Measurements from ENCODE around the gene KIAA0513.

KIAA0513 gene

DNA sequence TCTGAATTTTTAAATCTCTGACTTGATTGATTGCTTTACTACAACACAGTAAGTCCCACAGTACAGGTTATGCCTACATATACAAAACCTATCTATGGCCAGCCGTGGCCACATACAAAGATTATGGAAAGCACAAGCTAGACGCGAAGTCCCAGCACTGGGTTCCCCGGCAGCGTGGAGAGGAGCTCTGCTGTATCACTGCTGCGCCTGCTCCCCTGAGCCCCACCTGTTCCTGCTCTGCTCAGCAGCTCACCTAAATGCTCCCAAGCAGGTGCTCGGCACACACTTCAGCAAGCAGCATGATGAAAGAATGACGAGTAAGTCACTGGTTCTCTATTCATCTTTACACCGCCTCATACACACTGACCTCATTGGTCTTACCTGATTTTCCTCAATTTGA lies 36.8 kb upstream of the KIAA0513 start:
- H3K4me1 ChIP-seq (ENCODE audit: control insufficient read depth, insufficient read depth, low read length, poor library complexity, severe bottlenecking) = no peaks in the 10 kb centered on the region
- H3K36me3 ChIP-seq (ENCODE audit: control insufficient read depth, insufficient read depth, low read length) = peaks cover 60% of the 10 kb centered on the region
- no peaks in the 10 kb centered on the region for H3K27me3 ChIP-seq (replicated peaks; ENCODE audit: control insufficient read depth, insufficient read depth, low read length, poor library complexity, severe bottlenecking)
- H3K9me3 ChIP-seq (ENCODE audit: control insufficient read depth, low read length) = no peaks in the 10 kb centered on the region
- DNase-seq = no peak
- H3K4me3 ChIP-seq (ENCODE audit: insufficient read depth, low read depth, low read length, poor library complexity, severe bottlenecking) = no peak overlapping the region
- no peak overlapping the region for H3K27ac ChIP-seq (ENCODE audit: insufficient read depth, low read length, poor library complexity, severe bottlenecking)

DNA sequence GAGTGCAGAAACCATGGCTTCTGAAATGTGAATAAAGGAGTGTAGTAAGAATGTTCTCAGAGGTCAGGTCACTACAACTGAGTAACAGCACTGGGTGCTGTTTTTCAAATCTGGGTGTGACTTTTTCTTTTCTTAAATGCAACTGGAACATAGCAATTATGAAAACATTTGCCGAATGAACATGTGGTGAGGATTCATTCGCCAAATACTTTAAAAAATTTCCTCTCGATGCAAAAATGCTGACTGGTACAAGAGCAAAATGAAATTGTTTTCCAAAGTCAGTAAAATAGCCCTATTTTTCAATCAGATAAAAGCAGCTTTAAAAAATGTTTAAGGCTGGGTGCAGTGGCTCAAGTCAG lies 34.9 kb upstream of the KIAA0513 start:
- no peaks in the 10 kb centered on the region for H3K27me3 ChIP-seq (replicated peaks; ENCODE audit: control insufficient read depth, insufficient read depth, low read length, poor library complexity, severe bottlenecking)
- H3K27ac ChIP-seq (ENCODE audit: insufficient read depth, low read length, poor library complexity, severe bottlenecking) = no peak overlapping the region
- H3K4me3 ChIP-seq (ENCODE audit: insufficient read depth, low read depth, low read length, poor library complexity, severe bottlenecking) = no peak overlapping the region
- peaks cover 4% of the 10 kb centered on the region for H3K4me1 ChIP-seq (ENCODE audit: control insufficient read depth, insufficient read depth, low read length, poor library complexity, severe bottlenecking)
- peaks cover 49% of the 10 kb centered on the region for H3K36me3 ChIP-seq (ENCODE audit: control insufficient read depth, insufficient read depth, low read length)
- no peak for DNase-seq
- no peaks in the 10 kb centered on the region for H3K9me3 ChIP-seq (ENCODE audit: control insufficient read depth, low read length)

DNA sequence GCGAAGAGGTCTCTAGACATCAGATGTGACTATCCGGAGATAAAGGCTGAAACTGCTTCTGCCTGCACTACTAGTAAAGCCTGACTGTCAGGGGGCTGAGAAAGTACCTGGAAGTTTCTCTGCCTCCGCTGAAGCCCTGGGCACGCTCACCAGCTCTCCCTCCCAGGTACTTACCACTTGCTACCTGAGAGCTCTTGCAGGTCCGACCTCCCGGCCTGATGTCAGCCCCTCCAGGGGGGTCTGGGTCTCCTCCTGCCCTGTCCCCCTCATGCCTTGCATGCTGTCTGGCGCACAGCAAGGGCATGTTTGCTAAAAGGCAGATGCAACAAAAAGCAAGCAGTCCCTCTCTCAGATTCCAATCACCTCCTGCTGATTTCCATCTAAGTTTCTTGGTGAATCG lies 33.7 kb upstream of the KIAA0513 start:
- Histone ChIP-seq H3K27me3 (replicated peaks; ENCODE audit: control insufficient read depth, insufficient read depth, low read length, poor library complexity, severe bottlenecking) (no peaks in the 10 kb centered on the region), H3K4me3 (ENCODE audit: insufficient read depth, low read depth, low read length, poor library complexity, severe bottlenecking) (no peak overlapping the region), H3K9me3 (ENCODE audit: control insufficient read depth, low read length) (no peaks in the 10 kb centered on the region), H3K4me1 (ENCODE audit: control insufficient read depth, insufficient read depth, low read length, poor library complexity, severe bottlenecking) (peaks cover 4% of the 10 kb centered on the region), H3K27ac (ENCODE audit: insufficient read depth, low read length, poor library complexity, severe bottlenecking) (no peak overlapping the region), H3K36me3 (ENCODE audit: control insufficient read depth, insufficient read depth, low read length) (peaks cover 40% of the 10 kb centered on the region)
- DNase-seq = no peak

DNA sequence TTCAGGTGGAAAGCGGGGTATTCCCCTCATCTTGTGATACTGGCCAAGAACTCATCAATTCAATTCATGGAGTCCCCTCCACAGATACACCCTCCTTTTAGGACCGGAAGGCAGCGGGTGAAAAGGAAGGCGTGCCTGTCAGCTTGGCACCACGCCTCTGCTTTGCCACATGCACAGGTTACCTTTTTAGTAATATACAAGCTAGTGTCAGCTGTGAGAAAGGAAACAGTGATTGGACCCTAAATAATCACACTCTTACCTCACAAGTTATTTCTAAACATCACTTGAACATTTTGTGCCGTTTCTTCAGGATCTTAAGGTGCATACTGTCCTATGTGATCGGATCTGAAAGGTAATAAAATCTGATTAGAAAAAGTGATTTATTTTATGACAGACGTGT lies 31.9 kb upstream of the KIAA0513 start:
- Histone ChIP-seq H3K4me1 (ENCODE audit: control insufficient read depth, insufficient read depth, low read length, poor library complexity, severe bottlenecking) (peaks cover 4% of the 10 kb centered on the region), H3K36me3 (ENCODE audit: control insufficient read depth, insufficient read depth, low read length) (peaks cover 28% of the 10 kb centered on the region), H3K4me3 (ENCODE audit: insufficient read depth, low read depth, low read length, poor library complexity, severe bottlenecking) (no peak overlapping the region), H3K27ac (ENCODE audit: insufficient read depth, low read length, poor library complexity, severe bottlenecking) (no peak overlapping the region), H3K9me3 (ENCODE audit: control insufficient read depth, low read length) (no peaks in the 10 kb centered on the region), H3K27me3 (replicated peaks; ENCODE audit: control insufficient read depth, insufficient read depth, low read length, poor library complexity, severe bottlenecking) (no peaks in the 10 kb centered on the region)
- no peak for DNase-seq

DNA sequence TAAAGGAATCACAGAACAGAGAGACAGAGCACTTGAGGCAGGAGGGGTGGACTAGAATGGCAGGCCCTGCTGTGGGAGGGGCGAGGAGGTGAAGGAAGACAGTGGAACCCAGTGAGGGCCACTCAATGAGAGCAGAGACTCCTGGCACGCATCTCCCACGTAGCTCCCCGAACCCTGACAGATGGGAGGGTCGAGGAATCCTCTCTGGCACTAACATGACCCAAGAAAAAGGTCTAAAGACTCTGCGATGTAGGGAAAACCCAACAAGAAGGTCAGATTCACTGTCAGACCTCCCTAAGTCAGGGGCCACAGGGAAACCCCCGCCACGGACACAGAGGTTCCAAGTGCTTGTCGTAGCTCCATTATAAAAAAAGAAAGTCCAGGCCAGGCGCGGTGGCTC lies 31.2 kb upstream of the KIAA0513 start:
- H3K27me3 ChIP-seq (replicated peaks; ENCODE audit: control insufficient read depth, insufficient read depth, low read length, poor library complexity, severe bottlenecking) = no peaks in the 10 kb centered on the region
- peaks cover 26% of the 10 kb centered on the region for H3K36me3 ChIP-seq (ENCODE audit: control insufficient read depth, insufficient read depth, low read length)
- H3K9me3 ChIP-seq (ENCODE audit: control insufficient read depth, low read length) = no peaks in the 10 kb centered on the region
- H3K4me3 ChIP-seq (ENCODE audit: insufficient read depth, low read depth, low read length, poor library complexity, severe bottlenecking) = no peak overlapping the region
- H3K27ac ChIP-seq (ENCODE audit: insufficient read depth, low read length, poor library complexity, severe bottlenecking) = no peak overlapping the region
- H3K4me1 ChIP-seq (ENCODE audit: control insufficient read depth, insufficient read depth, low read length, poor library complexity, severe bottlenecking) = peaks cover 4% of the 10 kb centered on the region
- no peak for DNase-seq

DNA sequence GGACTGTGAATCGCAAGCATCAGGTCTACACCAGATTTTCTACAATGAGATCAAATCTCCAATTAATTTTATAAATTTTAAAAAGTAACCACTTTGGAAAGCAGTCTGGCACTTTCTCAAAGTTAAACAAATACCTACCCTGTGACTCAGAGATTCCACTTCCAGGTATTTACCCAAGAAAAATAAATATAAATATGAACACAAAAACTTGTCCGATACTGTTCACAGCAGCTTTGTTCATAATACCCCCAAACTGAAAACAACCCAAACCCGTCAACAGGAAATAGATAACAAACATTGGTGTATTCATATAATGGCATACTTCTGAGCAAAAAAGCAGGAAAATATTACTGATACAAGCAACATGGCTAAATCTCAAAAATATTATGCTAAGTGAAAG lies 28.4 kb upstream of the KIAA0513 start:
- no peak for DNase-seq
- H3K9me3 ChIP-seq (ENCODE audit: control insufficient read depth, low read length) = no peaks in the 10 kb centered on the region
- H3K27ac ChIP-seq (ENCODE audit: insufficient read depth, low read length, poor library complexity, severe bottlenecking) = no peak overlapping the region
- no peaks in the 10 kb centered on the region for H3K27me3 ChIP-seq (replicated peaks; ENCODE audit: control insufficient read depth, insufficient read depth, low read length, poor library complexity, severe bottlenecking)
- peaks cover 9% of the 10 kb centered on the region for H3K36me3 ChIP-seq (ENCODE audit: control insufficient read depth, insufficient read depth, low read length)
- H3K4me3 ChIP-seq (ENCODE audit: insufficient read depth, low read depth, low read length, poor library complexity, severe bottlenecking) = no peak overlapping the region
- H3K4me1 ChIP-seq (ENCODE audit: control insufficient read depth, insufficient read depth, low read length, poor library complexity, severe bottlenecking) = peaks cover 11% of the 10 kb centered on the region

DNA sequence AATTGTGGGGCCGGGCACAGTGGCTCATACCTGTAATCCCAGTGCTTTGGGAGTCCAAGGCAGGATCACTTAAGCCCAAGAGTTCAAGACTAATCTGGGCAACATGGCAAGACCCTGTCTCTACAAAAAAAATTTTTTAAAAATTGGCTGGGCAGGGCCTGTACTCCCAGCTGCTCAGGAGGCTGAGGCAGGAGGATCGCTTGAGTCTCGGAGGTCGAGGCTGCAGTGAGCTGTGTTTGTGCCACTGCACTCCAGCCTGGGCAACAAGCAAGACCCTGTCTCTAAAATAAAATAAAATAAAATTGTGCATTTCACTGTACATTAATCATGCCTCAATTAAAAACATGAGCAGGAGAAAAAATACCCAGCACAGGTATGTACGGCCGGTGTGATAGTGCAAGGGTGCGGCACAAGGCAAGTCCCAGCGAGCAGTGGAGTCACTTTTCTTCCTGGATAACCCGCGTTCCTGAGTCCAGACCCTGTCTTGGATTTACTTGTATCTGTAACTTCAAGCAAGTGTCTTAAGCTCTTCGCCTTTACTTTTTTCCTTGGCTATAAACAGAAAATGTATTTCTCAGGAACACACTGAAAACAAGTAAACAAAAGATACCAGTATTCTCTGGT lies 27.6 kb upstream of the KIAA0513 start:
- Histone ChIP-seq H3K4me3 (ENCODE audit: insufficient read depth, low read depth, low read length, poor library complexity, severe bottlenecking) (no peak overlapping the region), H3K27ac (ENCODE audit: insufficient read depth, low read length, poor library complexity, severe bottlenecking) (no peak overlapping the region), H3K27me3 (replicated peaks; ENCODE audit: control insufficient read depth, insufficient read depth, low read length, poor library complexity, severe bottlenecking) (no peaks in the 10 kb centered on the region), H3K9me3 (ENCODE audit: control insufficient read depth, low read length) (no peaks in the 10 kb centered on the region), H3K36me3 (ENCODE audit: control insufficient read depth, insufficient read depth, low read length) (peaks cover 3% of the 10 kb centered on the region), H3K4me1 (ENCODE audit: control insufficient read depth, insufficient read depth, low read length, poor library complexity, severe bottlenecking) (peaks cover 11% of the 10 kb centered on the region)
- no peak for DNase-seq

DNA sequence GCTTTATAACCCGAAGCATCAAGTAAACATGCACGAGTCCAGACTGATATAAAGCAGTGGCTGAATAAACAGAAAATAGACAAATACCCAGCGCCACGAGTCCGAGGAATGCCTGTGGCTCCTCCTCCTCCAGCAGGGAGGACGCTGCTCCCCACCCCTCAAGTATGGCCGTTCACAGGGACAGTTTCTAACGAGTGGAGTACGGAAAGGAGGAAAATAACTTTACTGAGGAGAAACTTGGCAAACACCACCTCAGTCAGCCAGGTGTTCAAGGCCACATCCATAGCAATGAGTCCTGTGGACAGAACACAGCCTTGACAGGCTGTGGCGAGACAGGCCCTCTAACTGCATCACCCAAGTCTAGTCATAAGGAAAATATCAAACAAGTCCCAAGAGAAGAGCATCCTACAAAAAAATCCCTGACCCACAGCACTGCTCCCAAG lies 25.5 kb upstream of the KIAA0513 start:
- Histone ChIP-seq H3K27ac (ENCODE audit: insufficient read depth, low read length, poor library complexity, severe bottlenecking) (no peak overlapping the region), H3K36me3 (ENCODE audit: control insufficient read depth, insufficient read depth, low read length) (no peaks in the 10 kb centered on the region), H3K9me3 (ENCODE audit: control insufficient read depth, low read length) (no peaks in the 10 kb centered on the region), H3K4me1 (ENCODE audit: control insufficient read depth, insufficient read depth, low read length, poor library complexity, severe bottlenecking) (peaks cover 7% of the 10 kb centered on the region), H3K4me3 (ENCODE audit: insufficient read depth, low read depth, low read length, poor library complexity, severe bottlenecking) (no peak overlapping the region), H3K27me3 (replicated peaks; ENCODE audit: control insufficient read depth, insufficient read depth, low read length, poor library complexity, severe bottlenecking) (no peaks in the 10 kb centered on the region)
- DNase-seq = no peak

DNA sequence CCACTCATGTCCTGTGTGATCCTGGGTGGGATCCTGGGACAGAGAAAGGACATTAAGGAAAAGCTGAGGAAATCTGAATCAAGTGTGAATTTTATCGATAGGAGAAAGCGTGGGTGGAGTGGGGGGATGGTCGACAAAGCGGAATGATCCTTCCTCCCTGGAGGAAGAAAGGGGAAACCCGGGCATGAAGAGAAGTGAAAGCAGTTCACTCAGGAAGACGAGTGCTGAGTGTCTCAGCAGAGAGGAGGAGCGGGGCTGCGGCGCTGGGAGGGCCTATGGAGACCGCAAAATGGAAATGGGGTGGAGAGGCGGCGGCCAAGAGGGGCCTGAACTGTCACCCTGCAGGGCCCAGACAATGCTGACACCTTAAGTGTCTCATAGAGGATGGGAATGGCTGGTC lies 25.0 kb upstream of the KIAA0513 start:
- H3K27me3 ChIP-seq (replicated peaks; ENCODE audit: control insufficient read depth, insufficient read depth, low read length, poor library complexity, severe bottlenecking) = no peaks in the 10 kb centered on the region
- H3K36me3 ChIP-seq (ENCODE audit: control insufficient read depth, insufficient read depth, low read length) = no peaks in the 10 kb centered on the region
- H3K4me1 ChIP-seq (ENCODE audit: control insufficient read depth, insufficient read depth, low read length, poor library complexity, severe bottlenecking) = peaks cover 7% of the 10 kb centered on the region
- H3K4me3 ChIP-seq (ENCODE audit: insufficient read depth, low read depth, low read length, poor library complexity, severe bottlenecking) = no peak overlapping the region
- no peaks in the 10 kb centered on the region for H3K9me3 ChIP-seq (ENCODE audit: control insufficient read depth, low read length)
- no peak for DNase-seq
- no peak overlapping the region for H3K27ac ChIP-seq (ENCODE audit: insufficient read depth, low read length, poor library complexity, severe bottlenecking)

DNA sequence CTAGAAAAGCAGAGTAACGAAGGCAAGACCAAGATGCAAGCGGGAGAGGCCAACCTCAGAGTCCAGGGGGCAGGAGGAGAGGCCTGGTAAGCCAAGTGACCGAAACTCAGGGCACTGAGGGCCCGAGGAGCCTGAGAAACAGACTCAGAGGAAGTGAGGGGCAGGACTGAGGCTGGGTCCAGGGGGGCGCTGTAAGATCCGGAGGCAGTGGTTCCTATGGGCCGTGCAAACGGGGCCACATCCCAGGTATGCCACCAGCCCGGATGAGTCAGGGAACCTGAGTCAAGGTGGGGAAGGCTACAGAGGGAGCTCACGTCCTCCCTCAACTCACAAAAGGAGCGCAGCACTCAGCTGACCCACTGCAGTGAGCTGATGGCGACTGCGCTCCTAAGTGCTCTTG lies 24.5 kb upstream of the KIAA0513 start:
- no peaks in the 10 kb centered on the region for H3K36me3 ChIP-seq (ENCODE audit: control insufficient read depth, insufficient read depth, low read length)
- H3K27ac ChIP-seq (ENCODE audit: insufficient read depth, low read length, poor library complexity, severe bottlenecking) = no peak overlapping the region
- H3K4me1 ChIP-seq (ENCODE audit: control insufficient read depth, insufficient read depth, low read length, poor library complexity, severe bottlenecking) = peaks cover 7% of the 10 kb centered on the region
- H3K4me3 ChIP-seq (ENCODE audit: insufficient read depth, low read depth, low read length, poor library complexity, severe bottlenecking) = no peak overlapping the region
- no peaks in the 10 kb centered on the region for H3K27me3 ChIP-seq (replicated peaks; ENCODE audit: control insufficient read depth, insufficient read depth, low read length, poor library complexity, severe bottlenecking)
- H3K9me3 ChIP-seq (ENCODE audit: control insufficient read depth, low read length) = no peaks in the 10 kb centered on the region
- DNase-seq = no peak
